ENCODE results near the gene FRAT1.

FRAT1 gene

GRCh38 chr10:97328646-97329453, 9.8 kb downstream of the FRAT1 start:
- no peak for DNase-seq (ENCODE audit: low spot score)
- no peak overlapping the region for H3K27ac ChIP-seq
- CTCF ChIA-PET, result interaction anchor here (0.5 kb wide), 1 partner anchor 16 kb away, joined by 3 read pairs; no protein-coding TSS in a partner anchor
- POLR2A ChIA-PET (ENCODE audit: low non-redundant PET), result interaction anchor here (0.5 to 0.6 kb wide), 2 partner anchors 20 to 84 kb away, joined by 3 to 5 read pairs; no protein-coding TSS in a partner anchor
- no peak for TF ChIP-seq CTCF (conservative IDR thresholded peaks at IDR 0.05; ENCODE audit: low read depth)

GRCh38 chr10:97329766-97330165, 10.7 kb downstream of the FRAT1 start:
- TF ChIP-seq CTCF (conservative IDR thresholded peaks at IDR 0.05; ENCODE audit: low read depth), result no peak
- no peak for DNase-seq (ENCODE audit: low spot score)
- CTCF ChIA-PET, result no interaction called here
- H3K27ac ChIP-seq, result no peak overlapping the region
- POLR2A ChIA-PET (ENCODE audit: low non-redundant PET), result no interaction called here

DNA sequence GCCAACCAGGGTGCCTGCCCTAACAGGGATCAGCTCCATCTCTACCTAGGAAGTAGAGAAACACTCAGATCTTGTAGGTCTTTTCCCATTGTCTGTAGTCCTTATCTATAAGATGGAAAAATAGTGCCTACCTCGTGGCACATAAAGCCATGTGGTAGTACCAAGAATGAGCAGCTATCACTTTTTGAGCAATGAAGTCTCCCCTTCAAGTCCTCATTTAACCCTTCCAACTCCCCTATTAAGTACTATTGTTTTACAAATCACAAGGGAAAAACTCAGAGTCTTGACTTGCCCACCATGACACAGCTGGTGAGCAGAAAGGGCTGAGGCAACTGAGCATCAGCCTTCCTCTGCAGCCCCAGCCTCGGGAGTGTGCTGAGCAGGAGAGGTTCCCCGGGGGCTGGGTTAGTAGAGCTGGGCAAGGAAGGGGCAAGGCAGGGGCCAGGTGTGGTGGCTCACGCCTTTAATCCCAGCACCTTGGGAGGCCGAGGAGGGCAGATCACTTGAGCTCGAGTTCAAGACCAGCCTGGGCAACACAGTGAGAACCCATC, 12.2 kb downstream of the FRAT1 start:
- CTCF ChIA-PET, result interaction anchor here (0.6 to 2.6 kb wide), 6 partner anchors 12 to 78 kb away, joined by 3 to 9 read pairs (median 4); no protein-coding TSS in a partner anchor
- H3K27ac ChIP-seq, result peak overlapping the region; percentile 93
- no peak for TF ChIP-seq CTCF (conservative IDR thresholded peaks at IDR 0.05; ENCODE audit: low read depth)
- POLR2A ChIA-PET (ENCODE audit: low non-redundant PET), result interaction anchor here (0.7 kb wide), 1 partner anchor 120 kb away, joined by 3 read pairs; no protein-coding TSS in a partner anchor
- no peak for DNase-seq (ENCODE audit: low spot score)

DNA sequence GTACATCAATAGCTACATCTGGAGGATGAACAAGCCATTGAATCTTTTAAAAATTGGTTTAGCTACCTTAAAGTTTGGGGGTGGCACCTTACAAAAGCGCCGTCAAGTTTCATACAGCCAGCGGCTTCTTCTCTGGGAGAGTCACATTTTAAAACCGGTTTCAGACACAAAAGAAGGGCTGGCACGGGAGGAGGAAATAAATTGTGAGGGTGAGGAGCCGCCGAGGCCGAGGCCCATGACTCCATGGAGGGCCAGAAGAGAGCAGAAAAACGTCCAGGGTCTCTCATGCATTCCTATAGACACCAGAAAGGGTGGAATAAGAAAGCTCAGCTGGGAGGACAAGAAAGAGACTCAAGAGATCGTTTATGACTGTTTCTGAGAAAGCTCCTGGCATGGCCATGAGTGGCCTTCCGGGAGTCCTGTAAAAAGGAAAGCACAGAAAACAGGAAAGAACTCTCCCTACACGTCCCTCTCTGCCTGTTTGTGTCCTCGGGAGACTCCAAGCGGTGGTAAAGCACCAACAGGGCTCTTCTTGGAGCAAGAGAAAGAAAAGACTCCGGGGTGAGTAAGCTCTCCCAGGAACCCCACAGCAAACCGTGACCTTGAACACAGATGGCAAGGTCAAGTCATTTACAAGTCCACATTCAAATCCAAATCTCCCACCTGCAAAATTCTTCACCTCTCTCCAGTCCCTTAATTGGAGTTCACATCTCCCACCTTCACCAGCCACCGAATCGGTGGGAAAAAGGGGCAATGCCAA, 13.7 kb downstream of the FRAT1 start:
- peak; percentile 49; the same call in 1 of the 2 replicates for TF ChIP-seq CTCF (conservative IDR thresholded peaks at IDR 0.05; ENCODE audit: low read depth)
- ChIA-PET CTCF (interaction anchor here (0.5 to 2.6 kb wide), 12 partner anchors 13 to 897 kb away, joined by 3 to 9 read pairs (median 4); no protein-coding TSS in a partner anchor), POLR2A (ENCODE audit: low non-redundant PET) (interaction anchor here (0.9 to 1.6 kb wide), 2 partner anchors 13 to 26 kb away, joined by 3 to 10 read pairs; no protein-coding TSS in a partner anchor)
- H3K27ac ChIP-seq, result peak overlapping the region; percentile 93
- peak; percentile 81 for DNase-seq (ENCODE audit: low spot score)

GRCh38 chr10:97333351-97333600, 14.2 kb downstream of the FRAT1 start:
- DNase-seq (ENCODE audit: low spot score), result peak; percentile 57
- CTCF ChIA-PET, result interaction anchor here (0.7 to 2.6 kb wide), 5 partner anchors 13 to 296 kb away, joined by 3 to 9 read pairs (median 3); no protein-coding TSS in a partner anchor
- peak overlapping the region; percentile 93 for H3K27ac ChIP-seq

More at GRCh38 chr10:97333351-97333600, 14.2 kb downstream of the FRAT1 start:
- POLR2A ChIA-PET (ENCODE audit: low non-redundant PET), result interaction anchor here (0.9 to 1.6 kb wide), 2 partner anchors 13 to 26 kb away, joined by 3 to 10 read pairs; no protein-coding TSS in a partner anchor
- no peak for TF ChIP-seq CTCF (conservative IDR thresholded peaks at IDR 0.05; ENCODE audit: low read depth)

Data from RWPE1 (cell line).